Mononuclear cell (primary cell): ENCODE measurements around the gene TRIM45. TPM values are rescaled to one million over a fixed set of nuclear protein-coding genes. Genes with fewer than 3 reads are reported as not detected.
A peak's percentile ranks its signal among the peaks of the same experiment; 100 is the strongest.
"Not testable (repeated sequence)": the region's sequence is repeated elsewhere in the genome, so short reads cannot be mapped to it uniquely, and the experiment has no call there.

Source experiments
- H3K27me3 ChIP-seq: 2 replicates; pipeline ENCODE4 v1.6.0; 2011; ENCODE audit warnings: low read length, control low read depth; ENCODE audit not compliant: insufficient read depth
- H3K4me1 ChIP-seq: 2 replicates; pipeline ENCODE4 v1.5.1; 2011; ENCODE audit warnings: mild to moderate bottlenecking, low read length, control low read depth; ENCODE audit not compliant: insufficient read depth
- H3K4me3 ChIP-seq: 2 replicates; pipeline ENCODE4 v1.5.1; 2011; ENCODE audit warnings: mild to moderate bottlenecking, low read length, moderate library complexity
- H3K9me3 ChIP-seq: 2 replicates; pipeline ENCODE4 v1.5.1; 2011; ENCODE audit warnings: low read depth, mild to moderate bottlenecking, control low read depth, low read length
- total RNA-seq: library from RNA; depleted of rRNA; stranded (reverse); fragments of >200 nt; gene quantifications from one replicate; pipeline ENCODE4 v1.2.3, GENCODE V29; 2012

TRIM45 gene, protein sequence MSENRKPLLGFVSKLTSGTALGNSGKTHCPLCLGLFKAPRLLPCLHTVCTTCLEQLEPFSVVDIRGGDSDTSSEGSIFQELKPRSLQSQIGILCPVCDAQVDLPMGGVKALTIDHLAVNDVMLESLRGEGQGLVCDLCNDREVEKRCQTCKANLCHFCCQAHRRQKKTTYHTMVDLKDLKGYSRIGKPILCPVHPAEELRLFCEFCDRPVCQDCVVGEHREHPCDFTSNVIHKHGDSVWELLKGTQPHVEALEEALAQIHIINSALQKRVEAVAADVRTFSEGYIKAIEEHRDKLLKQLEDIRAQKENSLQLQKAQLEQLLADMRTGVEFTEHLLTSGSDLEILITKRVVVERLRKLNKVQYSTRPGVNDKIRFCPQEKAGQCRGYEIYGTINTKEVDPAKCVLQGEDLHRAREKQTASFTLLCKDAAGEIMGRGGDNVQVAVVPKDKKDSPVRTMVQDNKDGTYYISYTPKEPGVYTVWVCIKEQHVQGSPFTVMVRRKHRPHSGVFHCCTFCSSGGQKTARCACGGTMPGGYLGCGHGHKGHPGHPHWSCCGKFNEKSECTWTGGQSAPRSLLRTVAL
- 0.21 TPM for total RNA-seq

DNA sequence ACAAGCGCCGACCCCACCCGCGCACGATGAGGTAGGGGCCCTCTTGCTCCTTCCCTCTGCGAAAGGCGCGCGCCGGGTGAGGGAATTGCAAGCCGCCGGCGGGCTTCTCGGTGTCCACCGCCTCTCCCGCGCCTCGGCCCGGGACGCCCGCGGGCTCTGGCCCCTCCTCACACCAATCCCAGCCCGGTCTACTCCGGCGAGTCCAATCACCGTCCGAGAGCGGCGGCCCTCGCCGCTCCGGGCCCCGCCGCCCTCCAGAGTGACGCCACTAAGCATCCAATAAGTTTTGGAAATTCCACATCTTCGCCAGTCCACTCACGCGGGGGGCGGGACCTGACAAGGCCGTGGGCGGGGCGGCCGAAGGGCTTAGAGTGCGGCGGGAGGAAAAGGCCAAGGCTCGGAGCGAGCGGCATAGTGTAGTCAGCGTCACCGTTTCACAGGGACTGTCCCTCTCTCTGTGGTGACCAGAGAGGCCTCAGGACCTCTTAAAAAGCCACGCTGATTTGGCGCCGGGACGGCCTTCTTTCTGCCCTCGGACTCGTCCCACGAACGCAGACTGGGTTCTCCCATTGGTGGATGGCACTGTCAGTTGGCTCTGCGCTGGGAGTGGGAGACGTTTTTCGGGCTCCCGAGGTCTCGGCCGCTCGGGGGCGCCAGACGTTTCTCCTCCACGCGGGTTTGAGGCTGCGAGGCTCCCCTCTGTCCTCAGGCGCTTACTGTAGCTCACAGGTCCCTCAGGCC lies at the start of gene TRIM45:
Gene TRIM45, minus strand, starts transcription at position 161 of the 741 bp plus-strand sequence. CDS start 548 bp downstream, outside the sequence.
- no peaks in the 10 kb centered on the region for H3K9me3 ChIP-seq
- peaks cover 15% of the 10 kb centered on the region for H3K4me1 ChIP-seq
- peaks cover 9% of the 10 kb centered on the region for H3K27me3 ChIP-seq
- peak within 1 kb of the TSS; percentile 65 for H3K4me3 ChIP-seq

- Histone ChIP-seq H3K9me3 (no peaks in the 10 kb centered on the region), H3K4me1 (no peaks in the 10 kb centered on the region), H3K27me3 (no peaks in the 10 kb centered on the region), H3K4me3 (no peak overlapping the region)
Measured at GRCh38 chr1:117169871-117170596, 48.5 kb upstream of the TRIM45 start.

DNA sequence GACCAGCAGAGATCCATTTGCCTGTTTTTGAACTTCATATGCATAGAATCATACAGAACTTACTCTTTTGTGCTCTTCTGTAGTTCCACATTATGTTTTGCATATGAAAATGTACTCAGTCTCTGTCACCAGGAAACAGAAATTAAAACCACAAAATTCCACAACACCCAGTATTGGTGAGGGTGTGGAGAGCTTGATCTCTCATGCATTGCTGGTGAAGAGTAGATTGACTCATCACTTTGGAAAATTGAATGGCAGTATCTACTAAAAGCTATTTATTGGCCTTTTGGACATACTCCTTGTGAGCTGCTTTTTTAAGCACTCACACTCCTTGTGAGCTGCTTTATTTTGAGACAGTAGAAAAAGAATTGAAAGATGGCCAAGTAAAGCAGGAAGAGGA lies 45.9 kb upstream of the TRIM45 start:
- H3K27me3 ChIP-seq, result no peaks in the 10 kb centered on the region
- no peak overlapping the region for H3K4me3 ChIP-seq
- no peaks in the 10 kb centered on the region for H3K9me3 ChIP-seq
- no peaks in the 10 kb centered on the region for H3K4me1 ChIP-seq

GRCh38 chr1:117166076-117166475 lies 44.5 kb upstream of the TRIM45 start:
- H3K4me1 ChIP-seq, result no peaks in the 10 kb centered on the region
- no peaks in the 10 kb centered on the region for H3K9me3 ChIP-seq
- no peaks in the 10 kb centered on the region for H3K27me3 ChIP-seq
- H3K4me3 ChIP-seq, result no peak overlapping the region

DNA sequence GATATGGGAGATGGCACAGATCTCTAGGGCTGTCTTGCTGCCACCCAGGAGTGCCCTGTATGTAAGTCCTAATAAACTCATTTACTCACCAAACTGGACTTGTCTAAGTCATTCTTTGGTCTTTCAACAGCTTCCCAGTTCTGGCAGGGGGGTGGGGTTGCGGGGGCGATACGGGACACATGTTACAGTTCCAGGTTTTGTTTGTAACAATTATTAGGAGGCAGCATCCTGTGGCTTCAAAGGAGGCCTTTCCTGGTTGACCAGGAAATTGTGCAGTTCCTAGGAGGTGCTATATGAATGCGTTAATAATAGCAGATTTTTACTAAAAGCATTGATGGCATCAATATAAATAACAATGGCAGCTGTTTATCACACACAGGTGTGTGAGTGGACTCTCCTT lies 42.7 kb upstream of the TRIM45 start:
- Histone ChIP-seq H3K4me3 (no peak overlapping the region), H3K4me1 (no peaks in the 10 kb centered on the region), H3K27me3 (no peaks in the 10 kb centered on the region), H3K9me3 (no peaks in the 10 kb centered on the region)

GRCh38 chr1:117162816-117163215 lies 41.3 kb upstream of the TRIM45 start:
- no peaks in the 10 kb centered on the region for H3K27me3 ChIP-seq
- no peaks in the 10 kb centered on the region for H3K4me1 ChIP-seq
- H3K9me3 ChIP-seq, result no peaks in the 10 kb centered on the region
- H3K4me3 ChIP-seq, result no peak overlapping the region

DNA sequence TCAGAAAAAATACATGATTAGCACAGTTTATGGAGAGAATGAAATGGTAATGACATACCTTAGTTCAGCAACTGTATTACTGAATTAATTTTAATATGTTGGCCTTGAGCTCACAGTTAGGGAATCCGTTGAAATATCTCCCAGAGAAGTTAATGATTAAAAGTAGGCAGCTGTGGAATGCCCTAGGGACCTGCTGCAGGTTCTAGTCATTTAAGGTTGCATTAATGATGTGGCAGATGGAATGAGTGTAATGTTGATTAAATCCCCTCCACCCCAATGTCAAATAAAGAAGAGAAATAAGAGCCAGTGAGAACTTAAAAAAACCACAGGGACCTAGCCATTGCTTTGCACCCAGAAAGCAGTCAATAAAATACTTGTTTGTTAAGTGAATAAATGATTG lies 40.3 kb upstream of the TRIM45 start:
- no peaks in the 10 kb centered on the region for H3K27me3 ChIP-seq
- H3K4me1 ChIP-seq, result no peaks in the 10 kb centered on the region
- no peak overlapping the region for H3K4me3 ChIP-seq
- no peaks in the 10 kb centered on the region for H3K9me3 ChIP-seq

DNA sequence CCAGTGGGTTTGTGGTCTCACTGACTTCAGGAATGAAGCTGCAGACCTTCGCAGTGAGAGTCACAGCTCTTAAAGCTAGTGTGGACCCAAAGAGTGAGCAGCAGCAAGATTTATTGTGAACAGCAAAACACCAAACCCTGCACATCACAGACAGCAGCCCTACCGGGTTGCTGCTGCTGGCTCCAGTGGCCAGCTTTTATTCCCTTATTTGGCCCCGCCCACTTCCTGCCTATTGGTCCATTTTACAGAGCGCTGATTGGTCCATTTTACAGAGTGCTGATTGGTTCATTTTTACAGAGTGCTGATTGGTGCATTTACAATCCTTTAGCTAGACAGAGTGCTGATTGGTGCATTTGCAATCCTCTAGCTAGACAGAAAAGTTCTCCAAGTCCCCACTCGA lies 29.8 kb upstream of the TRIM45 start:
- not testable (repeated sequence) for H3K4me1 ChIP-seq, H3K27me3 ChIP-seq, H3K4me3 ChIP-seq, H3K9me3 ChIP-seq

GRCh38 chr1:117150316-117150715 lies 28.8 kb upstream of the TRIM45 start:
- H3K4me1 ChIP-seq, result no peaks in the 10 kb centered on the region
- no peaks in the 10 kb centered on the region for H3K9me3 ChIP-seq
- H3K27me3 ChIP-seq, result no peaks in the 10 kb centered on the region
- no peak overlapping the region for H3K4me3 ChIP-seq

GRCh38 chr1:117147856-117148588 lies 26.5 kb upstream of the TRIM45 start:
- Histone ChIP-seq H3K4me3 (no peak overlapping the region), H3K9me3 (no peaks in the 10 kb centered on the region), H3K27me3 (no peaks in the 10 kb centered on the region), H3K4me1 (no peaks in the 10 kb centered on the region)

GRCh38 chr1:117147341-117147831 lies 25.8 kb upstream of the TRIM45 start:
- H3K9me3 ChIP-seq, result no peaks in the 10 kb centered on the region
- no peaks in the 10 kb centered on the region for H3K27me3 ChIP-seq
- H3K4me1 ChIP-seq, result no peaks in the 10 kb centered on the region
- no peak overlapping the region for H3K4me3 ChIP-seq

GRCh38 chr1:117146575-117147340 lies 25.2 kb upstream of the TRIM45 start:
- H3K27me3 ChIP-seq, result no peaks in the 10 kb centered on the region
- no peaks in the 10 kb centered on the region for H3K4me1 ChIP-seq
- H3K9me3 ChIP-seq, result no peaks in the 10 kb centered on the region
- H3K4me3 ChIP-seq, result no peak overlapping the region

GRCh38 chr1:117146072-117146471 lies 24.5 kb upstream of the TRIM45 start:
- no peaks in the 10 kb centered on the region for H3K9me3 ChIP-seq

DNA sequence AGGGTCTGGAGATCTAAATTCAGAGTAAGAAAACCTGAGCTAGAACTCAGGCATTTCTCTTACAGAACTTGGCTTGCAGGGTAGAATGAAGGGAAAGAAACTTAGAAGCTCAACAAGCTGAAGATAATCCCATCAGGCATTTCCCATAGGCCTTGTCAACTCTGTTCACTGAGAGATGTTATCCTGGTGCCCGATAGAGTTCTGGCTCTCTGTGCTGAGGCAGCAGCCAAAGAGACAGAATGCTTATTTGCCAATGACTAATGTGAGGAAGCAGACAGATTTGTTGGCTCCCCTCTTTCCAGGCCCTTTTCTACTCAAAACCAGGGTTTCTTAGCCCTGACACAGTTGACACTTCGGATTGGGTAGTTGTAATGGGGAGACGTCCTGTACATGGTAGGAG lies 22.3 kb upstream of the TRIM45 start:
- Histone ChIP-seq H3K27me3 (no peaks in the 10 kb centered on the region), H3K4me1 (no peaks in the 10 kb centered on the region), H3K4me3 (no peak overlapping the region), H3K9me3 (no peaks in the 10 kb centered on the region)

More at GRCh38 chr1:117146072-117146471, 24.5 kb upstream of the TRIM45 start:
- Histone ChIP-seq H3K27me3 (no peaks in the 10 kb centered on the region), H3K4me1 (no peaks in the 10 kb centered on the region), H3K4me3 (no peak overlapping the region)
